Measurements from ENCODE around the gene RCN1.

The RCN1 gene

GRCh38 chr11:32137263-32137662 lies 46.4 kb downstream of the RCN1 start:
- TF ChIP-seq CTCF (IDR thresholded peaks at IDR 0.05; ENCODE audit: low read depth, low read length) (no peak), EZH2phosphoT487 (IDR thresholded peaks at IDR 0.05; ENCODE audit: low read depth) (no peak)
- H2AFZ ChIP-seq (ENCODE audit: low read depth, low read length), result no peak overlapping the region
- no peaks in the 10 kb centered on the region for H3K9me3 ChIP-seq (ENCODE audit: insufficient read depth, low read length)
- H3K9ac ChIP-seq (ENCODE audit: low read length), result no peak overlapping the region
- no peaks in the 10 kb centered on the region for H3K79me2 ChIP-seq (ENCODE audit: low read length)
- no peaks in the 10 kb centered on the region for H3K27me3 ChIP-seq (ENCODE audit: low read depth, low read length)
- peak overlapping the region; percentile 43; the same call in 1 of the 2 replicates for H3K4me2 ChIP-seq (ENCODE audit: low read length)
- no peak overlapping the region for H3K27ac ChIP-seq (ENCODE audit: low read length)
- no peak overlapping the region for H3K4me3 ChIP-seq (ENCODE audit: low read length)
- no peaks in the 10 kb centered on the region for H4K20me1 ChIP-seq (ENCODE audit: insufficient read depth, low read length)
- H3K4me1 ChIP-seq (ENCODE audit: low read length), result peaks cover 14% of the 10 kb centered on the region
- H3K36me3 ChIP-seq (replicated peaks; ENCODE audit: low read depth, low read length), result no peaks in the 10 kb centered on the region

DNA sequence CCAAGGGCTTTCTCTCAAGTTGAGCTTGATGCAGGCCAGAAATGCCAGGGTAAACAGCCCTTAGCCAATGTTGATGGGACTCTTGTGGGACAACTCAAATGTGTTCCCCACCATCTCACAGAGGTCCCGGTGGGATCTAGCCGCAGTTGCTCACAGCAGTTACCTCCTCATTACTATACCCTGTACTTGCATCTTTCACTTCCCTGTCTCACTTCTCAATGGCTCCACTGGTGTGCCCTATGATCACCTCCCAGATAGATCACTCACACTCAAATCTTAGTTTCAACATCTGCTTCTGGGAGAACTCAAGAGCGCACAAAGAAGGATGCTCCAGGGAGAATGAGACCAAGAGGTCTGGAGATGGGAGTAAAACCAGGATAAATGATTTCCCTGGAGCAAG lies 47.0 kb downstream of the RCN1 start:
- H3K4me1 ChIP-seq (ENCODE audit: low read length), result peaks cover 14% of the 10 kb centered on the region
- H3K9ac ChIP-seq (ENCODE audit: low read length), result no peak overlapping the region
- H4K20me1 ChIP-seq (ENCODE audit: insufficient read depth, low read length), result no peaks in the 10 kb centered on the region
- H3K79me2 ChIP-seq (ENCODE audit: low read length), result no peaks in the 10 kb centered on the region
- no peaks in the 10 kb centered on the region for H3K36me3 ChIP-seq (replicated peaks; ENCODE audit: low read depth, low read length)
- peak overlapping the region; percentile 43 for H3K4me2 ChIP-seq (ENCODE audit: low read length)
- no peaks in the 10 kb centered on the region for H3K9me3 ChIP-seq (ENCODE audit: insufficient read depth, low read length)
- no peak overlapping the region for H3K4me3 ChIP-seq (ENCODE audit: low read length)
- no peak overlapping the region for H3K27ac ChIP-seq (ENCODE audit: low read length)
- no peaks in the 10 kb centered on the region for H3K27me3 ChIP-seq (ENCODE audit: low read depth, low read length)
- TF ChIP-seq CTCF (IDR thresholded peaks at IDR 0.05; ENCODE audit: low read depth, low read length) (no peak), EZH2phosphoT487 (IDR thresholded peaks at IDR 0.05; ENCODE audit: low read depth) (no peak)
- H2AFZ ChIP-seq (ENCODE audit: low read depth, low read length), result no peak overlapping the region

DNA sequence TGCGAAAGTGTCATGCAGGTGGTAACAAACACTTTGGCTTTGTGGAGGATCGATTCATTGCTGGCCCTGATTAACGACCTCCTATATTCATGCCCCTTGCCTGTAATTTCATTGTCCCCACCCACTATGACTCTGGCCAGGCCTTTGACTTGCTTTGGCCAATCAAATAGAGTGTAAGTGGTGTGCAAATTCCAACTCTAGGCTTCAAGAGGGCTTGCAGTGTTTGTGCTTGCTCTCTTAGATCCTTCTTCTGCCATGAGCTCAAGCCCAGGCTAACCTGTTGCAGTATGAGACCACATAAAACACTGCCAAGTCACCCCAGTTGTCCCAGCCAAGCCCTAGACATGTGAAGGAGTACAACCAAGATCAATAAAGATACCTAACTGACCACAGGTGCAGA lies 48.0 kb downstream of the RCN1 start:
- TF ChIP-seq CTCF (IDR thresholded peaks at IDR 0.05; ENCODE audit: low read depth, low read length) (no peak), EZH2phosphoT487 (IDR thresholded peaks at IDR 0.05; ENCODE audit: low read depth) (no peak)
- H3K9ac ChIP-seq (ENCODE audit: low read length), result no peak overlapping the region
- H2AFZ ChIP-seq (ENCODE audit: low read depth, low read length), result no peak overlapping the region
- H3K9me3 ChIP-seq (ENCODE audit: insufficient read depth, low read length), result no peaks in the 10 kb centered on the region
- H3K79me2 ChIP-seq (ENCODE audit: low read length), result no peaks in the 10 kb centered on the region
- H4K20me1 ChIP-seq (ENCODE audit: insufficient read depth, low read length), result no peaks in the 10 kb centered on the region
- H3K27ac ChIP-seq (ENCODE audit: low read length), result no peak overlapping the region
- no peak overlapping the region for H3K4me2 ChIP-seq (ENCODE audit: low read length)
- no peaks in the 10 kb centered on the region for H3K36me3 ChIP-seq (replicated peaks; ENCODE audit: low read depth, low read length)
- no peak overlapping the region for H3K4me3 ChIP-seq (ENCODE audit: low read length)
- H3K4me1 ChIP-seq (ENCODE audit: low read length), result peaks cover 14% of the 10 kb centered on the region
- no peaks in the 10 kb centered on the region for H3K27me3 ChIP-seq (ENCODE audit: low read depth, low read length)

- no peak overlapping the region for H3K27ac ChIP-seq (ENCODE audit: low read length)
- no peak overlapping the region for H3K4me2 ChIP-seq (ENCODE audit: low read length)
- no peaks in the 10 kb centered on the region for H3K27me3 ChIP-seq (ENCODE audit: low read depth, low read length)
- H3K4me1 ChIP-seq (ENCODE audit: low read length), result peaks cover 14% of the 10 kb centered on the region
- no peak overlapping the region for H3K9ac ChIP-seq (ENCODE audit: low read length)
- H3K79me2 ChIP-seq (ENCODE audit: low read length), result no peaks in the 10 kb centered on the region
- H2AFZ ChIP-seq (ENCODE audit: low read depth, low read length), result no peak overlapping the region
- no peak for TF ChIP-seq CTCF (IDR thresholded peaks at IDR 0.05; ENCODE audit: low read depth, low read length)
- no peak for TF ChIP-seq EZH2phosphoT487 (IDR thresholded peaks at IDR 0.05; ENCODE audit: low read depth)
- H4K20me1 ChIP-seq (ENCODE audit: insufficient read depth, low read length), result no peaks in the 10 kb centered on the region
- no peaks in the 10 kb centered on the region for H3K9me3 ChIP-seq (ENCODE audit: insufficient read depth, low read length)
- H3K36me3 ChIP-seq (replicated peaks; ENCODE audit: low read depth, low read length), result no peaks in the 10 kb centered on the region
- H3K4me3 ChIP-seq (ENCODE audit: low read length), result no peak overlapping the region
Measured at GRCh38 chr11:32139896-32140520, 49.1 kb downstream of the RCN1 start.

All from OCI-LY3 (cell line).